BE2C (cell line): ENCODE measurements around the gene CACNA1G.
A peak's percentile ranks its signal among the peaks of the same experiment; 100 is the strongest.

ENCODE experiments used
- DNase-seq: peaks from one replicate; pipeline ENCODE4 v3.0.0-alpha.2; 2020
- H3K27me3 ChIP-seq: fragments of 250-450 bp; sonication (Bioruptor Pico); 2 replicates; pipeline ENCODE4 v1.5.1; 2020; ENCODE audit warnings: mild to moderate bottlenecking
- H3K36me3 ChIP-seq: fragments of 250-450 bp; sonication (Bioruptor Pico); 2 replicates; pipeline ENCODE4 v1.5.1; 2020; ENCODE audit warnings: mild to moderate bottlenecking
- H3K4me1 ChIP-seq: fragments of 250-450 bp; sonication (Bioruptor Pico); 2 replicates; pipeline ENCODE4 v1.5.1; 2020
- H3K4me3 ChIP-seq: 2 replicates; pipeline ENCODE4 v1.5.1; 2011; ENCODE audit warnings: low read depth, low read length
- H3K9me3 ChIP-seq: fragments of 250-450 bp; sonication (Bioruptor Pico); 2 replicates; pipeline ENCODE4 v1.5.1; 2020
- CTCF ChIP-seq: IDR thresholded peaks from 2 replicates; pipeline ENCODE4 v1.5.1; 2012; ENCODE audit warnings: mild to moderate bottlenecking, low read depth, low read length

The CACNA1G gene

GRCh38 chr17:50638606-50638965 is 78.1 kb downstream of the CACNA1G start:
- Histone ChIP-seq H3K27me3 (peaks cover 14% of the 10 kb centered on the region), H3K36me3 (no peaks in the 10 kb centered on the region), H3K4me1 (peaks cover 31% of the 10 kb centered on the region), H3K9me3 (no peaks in the 10 kb centered on the region), H3K4me3 (no peak overlapping the region)
- DNase-seq, result no peak
- no peak for TF ChIP-seq CTCF

- no peak for TF ChIP-seq CTCF
- Histone ChIP-seq H3K36me3 (no peaks in the 10 kb centered on the region), H3K9me3 (no peaks in the 10 kb centered on the region), H3K27me3 (peaks cover 13% of the 10 kb centered on the region), H3K4me3 (no peak overlapping the region), H3K4me1 (peaks cover 33% of the 10 kb centered on the region)
- DNase-seq, result peak; percentile 89
Observed at GRCh38 chr17:50638966-50639713, 78.6 kb downstream of the CACNA1G start.

GRCh38 chr17:50640686-50641351 is 80.3 kb downstream of the CACNA1G start:
- Histone ChIP-seq H3K4me3 (no peak overlapping the region), H3K36me3 (no peaks in the 10 kb centered on the region), H3K9me3 (no peaks in the 10 kb centered on the region), H3K4me1 (peaks cover 33% of the 10 kb centered on the region), H3K27me3 (no peaks in the 10 kb centered on the region)
- DNase-seq, result peak; percentile 39
- no peak for TF ChIP-seq CTCF

GRCh38 chr17:50641357-50641756 is 80.8 kb downstream of the CACNA1G start:
- no peak for TF ChIP-seq CTCF
- no peaks in the 10 kb centered on the region for H3K9me3 ChIP-seq
- H3K27me3 ChIP-seq, result no peaks in the 10 kb centered on the region
- H3K4me3 ChIP-seq, result no peak overlapping the region
- no peaks in the 10 kb centered on the region for H3K36me3 ChIP-seq
- no peak for DNase-seq
- H3K4me1 ChIP-seq, result peaks cover 33% of the 10 kb centered on the region

DNA sequence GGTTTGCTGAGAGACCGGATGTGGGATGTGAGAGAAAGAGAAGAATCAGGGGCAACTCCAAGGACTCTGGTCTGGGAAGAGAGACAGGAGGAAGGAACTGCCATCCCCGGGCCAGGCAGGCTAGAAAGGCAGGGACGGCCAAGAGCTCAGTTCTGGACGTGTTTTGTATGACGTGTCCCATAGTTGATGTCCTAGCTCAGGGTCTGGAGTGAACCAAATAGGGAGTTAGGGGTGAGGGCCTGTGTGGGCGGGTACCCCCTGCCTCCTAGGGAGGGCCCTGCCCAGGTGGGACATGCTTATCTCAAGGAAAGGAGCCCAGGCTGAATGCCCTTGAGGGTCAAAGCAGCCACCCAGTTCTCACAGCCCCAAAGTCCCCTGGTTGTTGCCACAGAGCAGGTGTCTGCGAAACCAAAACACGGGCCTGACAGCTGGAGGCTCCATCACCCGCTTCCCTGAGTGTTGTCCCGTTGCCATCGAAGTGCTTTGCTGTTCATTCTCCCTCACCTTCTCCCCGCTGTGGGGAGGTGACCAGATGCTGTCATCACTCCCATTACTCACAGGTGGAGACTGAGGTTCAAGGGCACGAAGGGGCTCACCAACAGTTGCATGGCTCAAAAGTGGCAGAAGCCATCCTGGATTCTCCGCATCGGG is 81.7 kb downstream of the CACNA1G start:
- no peak for TF ChIP-seq CTCF
- peaks cover 33% of the 10 kb centered on the region for H3K4me1 ChIP-seq
- no peaks in the 10 kb centered on the region for H3K27me3 ChIP-seq
- DNase-seq, result no peak
- no peaks in the 10 kb centered on the region for H3K36me3 ChIP-seq
- no peaks in the 10 kb centered on the region for H3K9me3 ChIP-seq
- H3K4me3 ChIP-seq, result no peak overlapping the region
